ENCODE measurements around the gene OS9.

Gene OS9

GRCh38 chr12:57724936-57725740 is 31.2 kb downstream of the OS9 start:
- no peak overlapping the region for H3K4me3 Mint-ChIP-seq
- DNase-seq (ENCODE audit: low spot score in 2 of 2), result no peak
- peak overlapping the region; percentile 83 for H3K27ac Mint-ChIP-seq
- H3K36me3 Mint-ChIP-seq, result peaks cover 82% of the 10 kb centered on the region
- ATAC-seq, result no peak
- no peaks in the 10 kb centered on the region for H3K9me3 Mint-ChIP-seq
- H3K4me1 Mint-ChIP-seq, result peaks cover 35% of the 10 kb centered on the region

GRCh38 chr12:57725851-57726150 is 31.9 kb downstream of the OS9 start:
- Mint-ChIP-seq H3K27ac (peak overlapping the region; percentile 83), H3K4me3 (peak overlapping the region; percentile 52), H3K9me3 (no peaks in the 10 kb centered on the region), H3K36me3 (peaks cover 82% of the 10 kb centered on the region), H3K4me1 (peaks cover 35% of the 10 kb centered on the region)
- ATAC-seq, result no peak
- DNase-seq (ENCODE audit: low spot score in 2 of 2), result no peak

DNA sequence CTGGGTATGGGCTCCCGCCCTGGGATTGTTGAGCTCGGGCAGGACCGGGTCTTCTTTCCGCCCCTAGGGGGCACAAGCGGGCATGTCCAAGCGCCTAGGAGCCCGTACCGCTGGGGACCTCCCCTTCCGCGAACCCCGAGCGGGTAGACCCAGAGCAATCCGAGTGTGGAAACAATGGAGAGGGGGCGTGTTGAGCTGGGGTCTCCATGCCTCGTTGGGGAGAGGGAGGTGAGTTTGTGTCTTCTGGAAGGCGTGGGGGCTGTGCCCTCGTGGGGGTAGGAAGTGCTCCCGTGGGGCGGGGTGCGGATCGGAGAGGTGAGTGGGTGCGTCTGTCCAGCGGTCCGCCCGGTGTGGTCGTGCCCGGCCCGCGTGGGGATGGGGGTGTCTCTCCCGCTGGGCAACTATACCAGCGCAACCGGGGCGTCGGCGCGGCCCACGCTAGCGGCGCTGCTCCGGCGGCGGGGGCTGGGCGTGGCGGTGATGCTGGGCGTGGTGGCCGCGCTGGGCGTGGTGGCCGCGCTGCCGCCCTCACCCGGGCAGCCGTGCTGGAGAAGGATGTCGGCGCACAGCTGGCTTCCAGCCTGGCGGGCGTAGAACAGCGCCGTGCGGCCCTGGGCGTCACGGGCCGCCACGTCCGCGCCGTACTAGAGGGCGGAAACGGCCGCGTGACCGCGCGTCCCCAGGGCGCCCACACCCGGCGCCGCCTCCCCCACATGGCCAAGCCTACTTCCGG is 32.4 kb downstream of the OS9 start:
- Mint-ChIP-seq H3K9me3 (no peaks in the 10 kb centered on the region), H3K4me1 (peaks cover 35% of the 10 kb centered on the region), H3K36me3 (peaks cover 82% of the 10 kb centered on the region), H3K4me3 (peak overlapping the region; percentile 52), H3K27ac (peak overlapping the region; percentile 83)
- ATAC-seq, result peak; percentile 34
- no peak for DNase-seq (ENCODE audit: low spot score in 2 of 2)

DNA sequence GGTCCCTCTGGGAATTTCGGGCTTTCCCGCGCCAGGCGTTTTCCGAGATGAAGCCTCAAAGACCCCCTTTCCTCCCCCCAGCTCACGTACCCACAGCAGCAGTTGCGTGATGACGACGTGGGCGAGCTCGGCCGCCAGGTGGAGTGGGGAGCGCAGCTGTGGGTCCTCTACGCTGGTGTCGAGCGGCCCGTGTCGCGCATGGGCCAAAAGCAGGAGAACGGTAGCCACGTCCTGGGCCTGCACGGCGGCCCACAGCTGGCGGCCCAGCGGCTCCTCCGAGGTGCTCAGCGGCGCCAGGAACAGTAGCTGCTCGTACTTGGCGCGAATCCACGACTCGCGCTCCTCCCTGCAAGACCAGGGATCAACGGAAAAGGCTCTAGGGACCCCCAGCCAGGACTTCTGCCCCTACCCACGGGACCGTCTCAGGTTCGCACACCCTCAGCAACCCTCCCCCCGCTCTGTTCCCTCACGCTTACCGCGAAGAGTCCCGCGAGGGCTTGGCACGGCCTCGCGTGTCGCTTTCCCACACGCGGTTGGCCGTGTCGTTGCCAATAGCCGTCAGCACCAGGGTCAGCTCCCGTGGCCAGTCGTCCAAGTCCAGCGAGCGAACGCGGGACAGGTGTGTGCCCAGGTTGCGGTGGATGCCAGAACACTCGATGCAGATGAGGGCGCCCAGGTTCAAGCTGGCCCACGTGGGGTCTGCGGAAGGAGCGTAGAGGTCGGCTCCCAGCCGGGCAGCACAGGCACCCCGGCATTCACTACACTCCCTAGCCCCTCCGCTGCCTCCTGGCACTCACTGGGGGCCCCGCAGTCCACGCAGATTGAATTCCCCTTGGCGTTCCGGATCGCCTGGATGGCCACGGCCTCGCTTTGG is 33.2 kb downstream of the OS9 start:
- ATAC-seq (no peak), DNase-seq (ENCODE audit: low spot score in 2 of 2) (no peak)
- H3K4me3 Mint-ChIP-seq, result no peak overlapping the region
- peaks cover 28% of the 10 kb centered on the region for H3K4me1 Mint-ChIP-seq
- H3K36me3 Mint-ChIP-seq, result peaks cover 82% of the 10 kb centered on the region
- no peaks in the 10 kb centered on the region for H3K9me3 Mint-ChIP-seq
- no peak overlapping the region for H3K27ac Mint-ChIP-seq

DNA sequence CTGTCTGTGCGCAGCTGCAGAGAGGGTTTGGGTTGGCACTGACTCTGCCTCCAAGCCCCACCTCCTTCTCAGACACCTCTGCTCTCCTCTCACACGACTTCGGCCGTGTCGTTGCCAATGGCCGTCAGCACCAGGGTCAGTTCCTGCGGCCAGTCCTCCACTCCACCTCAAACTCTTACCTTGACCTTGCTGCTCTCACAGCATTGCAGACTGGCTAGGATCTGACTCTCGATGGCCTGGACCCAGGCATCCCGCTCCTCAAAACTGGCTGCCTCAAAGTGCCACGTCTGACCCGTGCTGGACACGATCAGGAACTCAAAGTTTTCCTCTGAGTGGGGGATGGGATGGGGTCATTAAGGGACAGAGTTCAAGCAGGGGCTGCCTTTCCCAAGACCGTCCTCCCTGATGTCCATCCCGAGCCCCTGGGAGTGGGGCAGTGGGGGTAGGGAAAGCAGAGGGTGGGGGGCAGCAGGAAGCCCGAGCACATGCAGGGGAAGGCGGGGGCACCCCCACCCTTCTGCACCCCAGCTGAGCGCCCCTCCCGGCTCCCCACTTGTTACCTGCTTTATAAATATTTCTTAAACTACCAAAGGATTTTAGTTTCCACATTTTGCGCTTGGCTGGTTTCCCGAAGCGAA is 33.9 kb downstream of the OS9 start:
- Mint-ChIP-seq H3K4me3 (no peak overlapping the region), H3K36me3 (peaks cover 90% of the 10 kb centered on the region), H3K4me1 (peaks cover 28% of the 10 kb centered on the region), H3K9me3 (no peaks in the 10 kb centered on the region), H3K27ac (peak overlapping the region; percentile 16)
- ATAC-seq (no peak), DNase-seq (ENCODE audit: low spot score in 2 of 2) (no peak)

- ATAC-seq, result no peak
- H3K4me3 Mint-ChIP-seq, result no peak overlapping the region
- no peak for DNase-seq (ENCODE audit: low spot score in 2 of 2)
- H3K9me3 Mint-ChIP-seq, result no peaks in the 10 kb centered on the region
- peak overlapping the region; percentile 41 for H3K27ac Mint-ChIP-seq
- H3K4me1 Mint-ChIP-seq, result peaks cover 23% of the 10 kb centered on the region
- peaks cover 87% of the 10 kb centered on the region for H3K36me3 Mint-ChIP-seq
Measured at GRCh38 chr12:57729321-57729844, 35.5 kb downstream of the OS9 start.

GRCh38 chr12:57730336-57731067 is 36.6 kb downstream of the OS9 start:
- Mint-ChIP-seq H3K27ac (peak overlapping the region; percentile 41), H3K9me3 (no peaks in the 10 kb centered on the region), H3K4me3 (no peak overlapping the region), H3K36me3 (peaks cover 84% of the 10 kb centered on the region), H3K4me1 (peaks cover 23% of the 10 kb centered on the region)
- DNase-seq (ENCODE audit: low spot score in 2 of 2) (no peak), ATAC-seq (no peak)

DNA sequence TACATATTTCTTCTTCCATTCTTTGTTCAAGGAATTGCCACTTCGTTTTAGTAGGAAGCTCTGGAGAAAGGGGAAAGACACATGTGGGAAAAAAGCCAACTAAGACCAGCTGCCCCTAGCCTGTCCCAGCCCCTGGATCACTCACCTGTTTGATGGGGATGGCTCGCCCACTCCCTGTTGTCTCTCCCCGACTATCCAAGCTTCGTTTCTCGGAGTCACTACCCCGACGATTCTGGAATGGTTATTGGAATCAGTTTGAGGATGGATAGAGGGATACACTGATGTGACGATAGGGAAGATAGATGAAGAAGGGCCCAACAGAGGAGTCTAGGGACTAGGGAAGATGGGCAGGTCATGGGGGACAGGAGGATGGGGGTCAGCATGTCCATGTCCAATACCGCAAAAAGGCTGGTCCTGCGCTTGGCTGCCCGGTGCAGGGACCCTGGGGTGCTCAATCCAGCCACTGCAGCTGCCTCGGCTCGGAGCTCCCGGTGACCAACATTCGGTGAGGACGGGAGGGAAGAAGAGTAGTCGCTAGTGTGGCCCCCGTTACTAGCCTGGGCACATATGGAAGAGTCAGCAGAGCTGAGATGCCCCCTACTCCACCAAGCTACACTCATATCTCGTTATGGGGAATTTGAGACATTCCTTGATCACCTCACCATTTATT is 37.6 kb downstream of the OS9 start:
- Mint-ChIP-seq H3K9me3 (no peaks in the 10 kb centered on the region), H3K36me3 (peaks cover 82% of the 10 kb centered on the region), H3K4me3 (no peak overlapping the region), H3K4me1 (peaks cover 19% of the 10 kb centered on the region), H3K27ac (peak overlapping the region; percentile 37)
- ATAC-seq (no peak), DNase-seq (ENCODE audit: low spot score in 2 of 2) (no peak)

- peaks cover 25% of the 10 kb centered on the region for H3K4me1 Mint-ChIP-seq
- DNase-seq (ENCODE audit: low spot score in 2 of 2) (no peak), ATAC-seq (no peak)
- no peak overlapping the region for H3K4me3 Mint-ChIP-seq
- H3K36me3 Mint-ChIP-seq, result peaks cover 84% of the 10 kb centered on the region
- no peaks in the 10 kb centered on the region for H3K9me3 Mint-ChIP-seq
- H3K27ac Mint-ChIP-seq, result peak overlapping the region; percentile 20
Measured at GRCh38 chr12:57732270-57732669, 38.3 kb downstream of the OS9 start.

DNA sequence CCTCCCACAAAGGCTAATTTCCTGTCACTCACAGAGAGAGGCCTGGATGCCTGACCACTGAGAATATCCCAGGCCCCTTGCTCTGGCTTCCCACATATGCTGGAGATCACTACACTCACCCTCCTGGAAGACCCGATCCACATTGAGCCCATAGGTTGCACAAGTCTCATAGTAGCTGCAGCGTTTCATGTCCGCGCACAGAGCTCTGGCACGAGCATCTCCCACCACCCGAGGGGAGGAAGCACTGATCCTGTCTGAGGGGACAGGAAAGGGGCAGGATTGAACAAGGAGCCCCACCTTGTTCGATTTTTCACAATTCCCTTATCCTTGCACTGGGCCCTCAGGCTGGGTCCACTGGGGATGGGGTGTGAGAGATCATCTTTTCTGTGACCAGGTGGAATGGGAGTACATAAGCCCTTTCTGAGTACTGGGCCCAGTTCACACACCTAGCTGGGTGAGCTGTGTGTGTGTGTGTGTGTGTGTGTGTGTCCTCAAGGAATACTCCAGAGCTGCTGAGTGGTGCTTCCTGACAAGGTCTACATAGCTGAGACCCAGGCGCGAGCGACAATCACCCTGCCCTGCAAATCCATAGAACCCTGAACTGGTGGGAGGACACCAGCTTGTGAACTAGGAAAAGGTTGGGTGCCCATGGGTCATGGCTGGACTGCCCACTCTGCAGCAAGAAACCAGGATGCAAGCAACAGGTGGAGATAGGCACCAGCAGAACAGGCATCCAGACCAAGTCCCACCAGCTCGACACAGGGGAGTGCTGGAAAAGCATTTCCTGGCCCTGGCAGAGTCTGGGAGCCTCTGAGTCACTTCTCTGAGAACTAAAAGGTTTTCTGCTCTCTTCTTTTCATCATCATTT is 39.0 kb downstream of the OS9 start:
- H3K4me1 Mint-ChIP-seq, result peaks cover 21% of the 10 kb centered on the region

DNA sequence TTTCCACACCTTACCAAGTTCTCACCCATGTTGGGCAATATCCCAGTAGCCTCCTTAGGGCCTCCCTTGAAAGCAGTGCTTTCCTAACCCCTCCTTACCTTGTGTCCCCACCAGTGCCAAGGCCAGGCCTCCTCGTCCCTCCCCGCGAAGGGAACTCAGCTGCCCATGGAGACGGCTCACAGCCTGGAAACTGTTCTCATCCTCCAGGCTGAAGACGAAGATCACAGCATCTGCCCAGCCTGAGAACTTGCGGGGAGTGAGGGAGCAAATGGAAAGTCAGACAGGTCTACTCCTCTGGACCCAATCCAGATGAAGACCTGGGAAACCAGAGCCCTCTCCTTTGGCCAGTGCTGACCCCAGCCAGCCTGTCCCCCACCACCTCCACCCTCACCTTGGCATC is 40.0 kb downstream of the OS9 start:
- peaks cover 21% of the 10 kb centered on the region for H3K4me1 Mint-ChIP-seq

More for the DNA sequence above, 39.0 kb downstream of the OS9 start:
- Mint-ChIP-seq H3K27ac (peak overlapping the region; percentile 20), H3K4me3 (no peak overlapping the region), H3K9me3 (no peaks in the 10 kb centered on the region), H3K36me3 (peaks cover 78% of the 10 kb centered on the region)
- DNase-seq (ENCODE audit: low spot score in 2 of 2), result no peak
- no peak for ATAC-seq

DNA sequence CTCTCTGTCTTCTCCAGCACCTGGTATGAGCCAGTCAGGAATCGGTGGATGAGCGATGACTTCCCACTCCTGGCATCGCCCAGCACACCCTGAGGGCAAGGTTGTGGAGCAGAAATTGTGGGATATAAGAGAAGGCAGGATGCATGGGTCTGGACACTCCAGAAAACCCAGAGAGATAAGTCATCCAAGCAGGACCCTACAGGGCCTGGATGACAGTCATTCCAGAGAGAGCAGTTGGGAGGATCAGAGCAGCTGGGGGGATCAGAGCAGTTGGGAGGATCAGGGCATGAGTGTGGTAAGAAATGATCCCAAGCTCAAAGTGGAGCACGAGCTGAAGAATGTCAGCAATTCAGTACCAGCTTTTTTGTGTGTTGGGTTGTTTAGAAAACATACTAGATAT is 40.7 kb downstream of the OS9 start:
- H3K36me3 Mint-ChIP-seq, result peaks cover 68% of the 10 kb centered on the region
- DNase-seq (ENCODE audit: low spot score in 2 of 2), result no peak
- peaks cover 28% of the 10 kb centered on the region for H3K4me1 Mint-ChIP-seq
- H3K9me3 Mint-ChIP-seq, result no peaks in the 10 kb centered on the region
- peak overlapping the region; percentile 26 for H3K27ac Mint-ChIP-seq
- no peak overlapping the region for H3K4me3 Mint-ChIP-seq
- ATAC-seq, result no peak

More for the DNA sequence above, 40.0 kb downstream of the OS9 start:
- no peak for DNase-seq (ENCODE audit: low spot score in 2 of 2)
- Mint-ChIP-seq H3K36me3 (peaks cover 68% of the 10 kb centered on the region), H3K27ac (peak overlapping the region; percentile 26), H3K4me3 (no peak overlapping the region), H3K9me3 (no peaks in the 10 kb centered on the region)
- ATAC-seq, result no peak

DNA sequence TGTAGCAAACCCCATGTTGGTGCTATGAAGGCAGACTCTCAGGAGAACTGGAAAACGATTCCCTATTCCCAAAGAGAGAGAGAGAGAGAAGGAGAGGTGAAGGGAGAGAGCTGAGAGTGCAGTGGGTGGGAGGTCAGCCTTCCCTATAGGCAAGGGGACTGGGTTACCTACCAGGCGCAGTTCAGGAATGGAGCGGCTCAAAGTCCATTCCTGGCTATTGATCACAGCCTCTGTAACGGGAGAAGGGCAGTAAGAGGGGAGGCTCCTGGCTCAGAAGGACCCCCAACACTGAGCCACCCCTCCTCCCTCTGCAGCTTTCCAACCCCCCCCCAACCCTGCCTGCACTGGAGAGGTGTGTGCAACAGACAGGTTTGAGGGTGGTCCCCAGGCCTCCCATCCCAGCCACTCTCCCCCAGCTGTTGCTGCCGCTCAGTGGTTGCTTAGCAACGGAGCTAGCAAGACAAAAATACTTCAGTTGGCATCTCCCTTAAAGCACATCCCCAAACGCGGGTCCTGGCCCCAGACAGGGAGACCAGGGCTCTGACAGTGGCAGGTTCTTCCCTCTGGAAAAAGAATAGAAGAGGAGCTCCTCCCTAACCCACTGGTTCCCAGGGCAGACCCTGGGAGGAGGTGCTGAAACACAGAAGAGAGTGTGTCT is 41.4 kb downstream of the OS9 start:
- H3K36me3 Mint-ChIP-seq, result peaks cover 64% of the 10 kb centered on the region

More for the DNA sequence above, 41.4 kb downstream of the OS9 start:
- ATAC-seq (no peak), DNase-seq (ENCODE audit: low spot score in 2 of 2) (no peak)
- Mint-ChIP-seq H3K4me3 (no peak overlapping the region), H3K4me1 (peaks cover 35% of the 10 kb centered on the region), H3K9me3 (no peaks in the 10 kb centered on the region), H3K27ac (peak overlapping the region; percentile 26)

All from stimulated activated effector memory CD8-positive, alpha-beta T cell treated with anti-CD3 and anti-CD28 coated beads, Interleukin-12 subunit alpha, Interleukin-12 subunit beta, amount 100 ng/mL, for 72 hours (primary cell).